GM19324 (cell line): Measurements from ENCODE around the gene PLOD2.

Experiments
- ATAC-seq: cut with Tn5 transposase; IDR thresholded peaks from one replicate; pipeline ENCODE4 v1.9.1; 2021; ENCODE audit warnings: mild to moderate bottlenecking, moderate library complexity; ENCODE audit not compliant: unreplicated experiment, low FRiP score

Gene PLOD2

DNA sequence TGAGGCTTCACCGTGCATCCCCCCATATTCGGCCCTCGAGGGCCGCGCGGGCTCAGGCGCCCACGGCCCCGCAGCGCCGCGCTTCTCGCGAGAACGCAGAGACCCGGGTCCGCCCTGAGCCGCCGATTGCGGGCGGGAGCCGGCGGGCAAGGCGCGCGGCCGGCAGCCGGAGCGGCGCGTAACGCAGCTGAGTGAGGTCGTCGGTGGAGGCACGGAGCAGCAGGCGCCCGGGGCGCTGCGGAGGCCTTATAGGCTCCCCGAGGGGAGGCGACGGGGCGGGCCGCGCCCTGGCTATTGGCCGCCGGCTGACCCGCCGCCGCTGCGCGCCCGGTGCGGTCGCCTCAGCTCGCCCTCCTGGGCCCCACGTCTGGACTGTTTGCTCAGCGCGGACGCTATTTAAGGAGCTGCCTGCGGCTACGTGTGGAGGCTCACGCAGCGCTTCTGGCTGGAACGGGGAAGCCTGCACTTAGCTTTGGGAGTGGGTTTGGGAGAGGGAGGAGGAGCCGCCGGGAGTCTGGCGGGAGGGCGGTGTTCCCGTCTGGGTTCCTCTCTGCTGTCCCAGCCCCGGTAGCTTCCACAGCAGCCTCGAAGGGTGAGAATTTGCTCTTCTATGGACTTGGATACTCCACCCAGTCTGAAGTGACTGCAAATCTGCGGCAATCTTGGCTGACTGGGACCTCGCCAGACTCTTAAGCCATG is at the start of gene PLOD2:
Gene PLOD2, minus strand, starts transcription at position 221 of the 699 bp plus-strand sequence. Its CDS starts 195 bp downstream, at position 26.
- ATAC-seq = peak; percentile 72

DNA sequence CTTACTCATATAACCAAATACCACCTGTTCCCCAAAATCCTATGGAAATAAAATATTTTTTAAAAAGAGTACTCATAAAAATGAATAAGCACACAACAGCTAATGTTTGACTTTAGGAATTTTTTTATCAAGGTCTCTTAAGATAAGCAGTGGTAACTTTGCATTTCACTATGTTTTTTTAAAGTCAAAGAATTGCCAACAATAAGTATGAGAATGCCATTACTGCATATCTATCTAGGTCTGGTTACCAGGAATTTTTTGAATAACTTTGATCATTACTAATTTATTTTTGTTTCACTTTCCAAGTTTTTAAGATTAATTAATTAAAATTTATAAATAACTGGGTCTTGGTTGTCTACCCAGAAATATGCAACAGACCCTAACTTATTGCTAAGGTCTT is 48.4 kb upstream of the PLOD2 start:
- no peak for ATAC-seq

- no peak for ATAC-seq
These were observed 42.8 kb upstream of the PLOD2 start for GRCh38 chr3:146203776-146204175.

- no peak for ATAC-seq
These were observed 39.7 kb upstream of the PLOD2 start for GRCh38 chr3:146200461-146201220.

DNA sequence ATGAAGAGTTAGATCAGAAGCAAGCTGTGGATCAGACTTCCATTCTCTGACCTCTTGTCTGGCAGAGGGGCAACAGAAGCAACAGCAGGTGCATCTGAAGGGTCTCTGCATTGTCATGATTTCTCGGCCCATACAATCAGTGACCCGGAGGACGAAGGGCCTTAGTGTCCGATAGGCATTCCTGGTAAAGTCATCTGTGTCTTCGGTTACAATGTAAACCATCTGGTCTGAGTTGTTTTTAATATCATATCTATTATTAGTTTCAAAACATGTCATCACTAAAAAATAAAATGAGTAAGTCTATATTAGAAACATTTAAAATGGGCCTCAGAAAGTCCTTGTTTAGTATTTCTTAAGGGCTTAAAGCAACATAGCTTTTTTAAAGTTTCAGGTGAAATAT is 38.8 kb upstream of the PLOD2 start:
- ATAC-seq = no peak

- ATAC-seq = no peak
These were observed 35.8 kb upstream of the PLOD2 start for GRCh38 chr3:146196789-146197188.

GRCh38 chr3:146195605-146196004 is 34.6 kb upstream of the PLOD2 start:
- no peak for ATAC-seq

- ATAC-seq = no peak
These were observed 34.0 kb upstream of the PLOD2 start for GRCh38 chr3:146195030-146195429.

- ATAC-seq = no peak
These were observed 30.1 kb upstream of the PLOD2 start for GRCh38 chr3:146191051-146191450.

- ATAC-seq = peak; percentile 87
These were observed 28.7 kb upstream of the PLOD2 start for GRCh38 chr3:146189519-146190173.

- no peak for ATAC-seq
These were observed 26.5 kb upstream of the PLOD2 start for GRCh38 chr3:146187334-146187950.

DNA sequence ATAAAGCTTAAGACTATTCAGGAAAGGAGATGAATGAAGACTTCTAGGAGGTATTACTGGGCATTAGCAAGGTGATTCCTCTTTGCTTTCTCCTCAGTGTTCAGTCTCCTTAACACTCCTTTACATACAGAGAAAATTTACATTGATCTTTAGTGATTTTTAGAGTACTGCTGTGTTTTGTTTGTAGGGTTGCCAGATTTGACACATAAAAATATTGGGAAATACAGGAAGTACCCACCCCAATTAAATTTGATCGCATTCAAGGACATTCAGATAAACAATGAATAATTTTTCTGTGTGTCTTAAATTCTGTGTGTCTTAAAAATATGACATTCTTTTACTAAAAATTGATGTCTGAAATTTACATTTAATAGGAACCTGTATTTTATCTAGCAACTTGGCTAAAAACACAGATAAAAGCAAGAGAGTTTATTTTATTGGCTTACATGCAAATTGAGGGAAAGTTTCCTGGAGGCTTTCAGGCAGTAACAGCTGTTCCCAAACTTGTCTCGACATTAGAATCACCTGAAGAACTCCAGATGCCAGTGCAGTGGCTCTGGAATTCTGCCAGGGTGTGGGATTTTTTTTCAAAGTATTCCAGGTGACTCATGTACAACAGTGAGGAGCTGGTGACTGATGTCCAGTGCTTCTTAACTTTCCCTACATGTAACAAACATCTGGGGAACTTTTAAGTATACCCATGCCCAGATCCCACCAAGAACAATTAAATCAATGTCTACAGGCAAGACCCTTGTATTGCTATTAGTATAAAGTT is 23.4 kb upstream of the PLOD2 start:
- no peak for ATAC-seq

DNA sequence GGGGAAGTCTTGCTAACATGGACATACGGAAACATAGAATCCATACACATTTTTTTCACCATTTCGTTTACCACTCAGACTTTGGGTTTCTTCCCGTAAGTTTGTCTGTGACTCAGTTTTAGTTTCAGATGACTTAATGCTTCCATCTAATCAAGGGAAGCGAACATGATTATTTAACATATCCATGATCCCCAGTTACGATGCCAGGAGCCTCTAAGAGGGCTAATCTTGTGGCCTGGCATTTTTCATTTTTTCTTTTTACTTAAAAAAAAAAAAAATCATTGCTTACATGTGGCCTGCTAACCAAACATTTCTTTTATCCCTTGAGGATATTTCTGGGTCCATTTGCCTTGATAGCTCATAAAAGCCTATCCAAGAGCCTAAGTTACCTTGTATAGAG is 20.2 kb upstream of the PLOD2 start:
- no peak for ATAC-seq

DNA sequence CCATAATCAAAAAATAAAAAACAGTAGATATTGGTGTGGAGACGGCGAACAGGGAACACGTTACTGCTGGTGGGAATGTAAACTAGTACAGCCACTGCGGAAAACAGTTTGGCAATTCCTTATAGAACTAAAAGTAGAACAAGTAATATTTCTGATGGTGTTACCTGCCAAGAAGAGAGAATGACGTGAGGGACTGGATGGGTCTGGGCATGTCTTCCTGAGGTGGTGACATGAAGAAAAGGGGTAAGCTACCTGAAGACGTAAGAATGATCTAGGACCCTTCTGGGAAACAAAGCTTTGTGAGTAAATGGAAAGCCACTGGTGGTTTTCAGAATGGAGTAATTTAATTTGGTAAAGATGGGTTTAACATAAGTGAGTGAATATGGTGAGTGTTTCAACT is 19.4 kb upstream of the PLOD2 start:
- no peak for ATAC-seq

GRCh38 chr3:146178006-146178689 is 17.2 kb upstream of the PLOD2 start:
- ATAC-seq = no peak

- ATAC-seq = no peak
These were observed 16.5 kb upstream of the PLOD2 start for GRCh38 chr3:146177519-146177918.

DNA sequence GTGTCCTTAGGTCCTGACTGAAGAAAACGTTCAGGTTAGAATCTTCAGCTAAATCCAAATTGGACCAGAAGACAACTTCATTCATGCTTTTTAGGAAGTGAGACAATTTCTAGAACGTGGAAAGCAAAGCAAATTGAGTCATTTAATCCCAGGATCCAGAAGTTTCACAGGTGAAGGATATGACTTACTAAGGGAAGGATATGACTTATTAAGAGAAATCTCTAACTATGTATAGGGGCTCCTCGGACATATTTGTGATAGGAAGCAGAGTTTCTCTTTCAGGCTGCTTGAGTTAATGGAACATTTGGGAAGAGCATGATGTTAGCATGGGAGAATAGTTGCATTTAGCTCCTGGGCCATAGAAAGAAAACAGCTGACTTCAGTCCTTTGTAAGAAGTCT is 16.1 kb upstream of the PLOD2 start:
- no peak for ATAC-seq

DNA sequence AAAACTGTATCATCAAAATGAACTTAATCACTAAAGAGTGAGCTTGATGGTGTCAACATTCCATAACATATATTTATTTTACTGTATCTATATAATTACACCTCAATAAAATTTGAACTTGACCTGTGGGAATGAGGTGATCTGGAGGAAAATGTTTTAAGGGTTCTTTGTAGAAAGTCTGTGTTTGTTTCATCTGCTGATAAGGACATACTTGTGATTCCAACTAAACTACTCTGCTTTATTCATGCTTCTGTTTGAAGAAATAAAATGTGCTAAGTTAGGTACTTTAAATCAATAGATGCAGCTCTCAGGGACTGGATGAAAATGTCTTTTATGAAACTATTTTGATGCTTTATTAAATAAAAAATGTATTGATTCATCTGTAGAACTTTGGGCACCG is 11.6 kb upstream of the PLOD2 start:
- no peak for ATAC-seq

DNA sequence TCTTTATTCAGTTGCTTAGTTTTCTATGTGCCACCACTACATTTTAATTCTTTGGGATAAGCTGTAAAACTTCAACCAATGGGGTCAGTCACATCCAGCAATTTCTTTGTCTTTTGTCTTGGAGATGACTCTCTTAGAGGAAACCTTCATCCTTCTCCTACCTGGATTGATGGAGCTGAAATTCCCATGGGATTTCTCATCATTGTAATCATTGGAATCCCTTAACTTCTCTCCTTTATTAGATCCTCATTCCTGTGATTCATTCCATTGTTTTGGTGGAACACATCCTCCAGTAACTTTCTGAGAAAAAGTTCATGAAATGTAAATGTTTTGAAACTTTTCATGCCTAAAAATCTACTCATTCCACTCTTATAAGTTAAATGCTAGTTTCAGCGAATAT is 9.6 kb upstream of the PLOD2 start:
- ATAC-seq = no peak

- ATAC-seq = no peak
These were observed 8.9 kb upstream of the PLOD2 start for GRCh38 chr3:146169891-146170290.
